NCI-H2081 treated with DMSO at 0.1 percent for 48 hours (cell line): Measurements from ENCODE around the gene IQSEC3.
"Not testable (repeated sequence)": the region's sequence is repeated elsewhere in the genome, so short reads cannot be mapped to it uniquely, and the experiment has no call there.

Experiments used
- DNase-seq: peaks from one replicate; lab custom pipeline; 2025; lab: John Stamatoyannopoulos, UW

Gene IQSEC3

GRCh38 chr12:214003-214741 lies 147.6 kb downstream of the IQSEC3 start, which contains the start of gene SLC6A12:
Gene SLC6A12 (minus strand): TSS chr12:214157. CDS start chr12:209986, 4,171 bp downstream.
- no peak for DNase-seq

- no peak for DNase-seq
These were observed 148.5 kb downstream of the IQSEC3 start for GRCh38 chr12:215116-215515.

GRCh38 chr12:217029-217428 lies 150.5 kb downstream of the IQSEC3 start:
- DNase-seq = not testable (repeated sequence)

GRCh38 chr12:218221-218620 lies 151.7 kb downstream of the IQSEC3 start:
- DNase-seq = no peak

- no peak for DNase-seq
These were observed 152.4 kb downstream of the IQSEC3 start for GRCh38 chr12:218728-219590.

- no peak for DNase-seq
These were observed 153.4 kb downstream of the IQSEC3 start for GRCh38 chr12:219891-220352.

- DNase-seq = no peak
These were observed 153.9 kb downstream of the IQSEC3 start for GRCh38 chr12:220491-220890.

- DNase-seq = no peak
These were observed 154.5 kb downstream of the IQSEC3 start for GRCh38 chr12:220946-221550.

- no peak for DNase-seq
These were observed 155.2 kb downstream of the IQSEC3 start for GRCh38 chr12:221736-222135.

GRCh38 chr12:223841-224240 lies 157.3 kb downstream of the IQSEC3 start:
- DNase-seq = no peak

- no peak for DNase-seq
These were observed 157.8 kb downstream of the IQSEC3 start for GRCh38 chr12:224330-224729.

GRCh38 chr12:225012-225411 lies 158.4 kb downstream of the IQSEC3 start:
- DNase-seq = no peak

GRCh38 chr12:226401-226800 lies 159.8 kb downstream of the IQSEC3 start:
- no peak for DNase-seq

- DNase-seq = no peak
These were observed 160.8 kb downstream of the IQSEC3 start for GRCh38 chr12:227286-227915.
